Gastrocnemius medialis (tissue), 4 donors: ENCODE results near the gene RCN2. TPM values are rescaled to one million over a fixed set of nuclear protein-coding genes. Genes with fewer than 3 reads are reported as not detected.

ENCODE experiments used
- ATAC-seq, 2 donors: fragments of 150-250 bp; one replicate each; pipeline ENCODE4 v1.9.1; 2016
- DNase-seq, 2 donors: peaks; one replicate each; pipeline ENCODE4 v3.0.0-alpha.2; 2019
- H3K27ac ChIP-seq, 4 donors: fragments of 200-600 bp; sonication (generic); 1 replicate in 1 of 4; 2 replicates in 3 of 4; pipeline ENCODE4 v1.5.1; 2016 to 2018; ENCODE audit warnings: mild to moderate bottlenecking in 2 of 4, moderate library complexity in 1 of 4
- H3K27me3 ChIP-seq, 3 donors: fragments of 200-600 bp; sonication (generic) in 2 of 3; 1 replicate in 1 of 3; 2 replicates in 2 of 3; pipeline versions ENCODE4 v1.5.1 to v1.6.0; 2016 to 2019; ENCODE audit warnings: mild to moderate bottlenecking in 1 of 3, moderate library complexity in 1 of 3
- H3K36me3 ChIP-seq, 2 donors: fragments of 200-600 bp; sonication (generic) in 1 of 2; one replicate each; pipeline ENCODE4 v1.5.1; 2017 to 2018
- H3K4me1 ChIP-seq, 2 donors: fragments of 200-600 bp; sonication (generic) in 1 of 2; one replicate each; pipeline ENCODE4 v1.5.1; 2016 to 2017; ENCODE audit warnings: mild to moderate bottlenecking in 2 of 2
- H3K4me3 ChIP-seq, 4 donors: fragments of 200-600 bp; sonication (generic) in 3 of 4; 1 replicate in 1 of 4; 2 replicates in 3 of 4; pipeline ENCODE4 v1.5.1; 2016 to 2019; ENCODE audit warnings: mild to moderate bottlenecking in 2 of 4
- H3K9me3 ChIP-seq, 3 donors: fragments of 200-600 bp; sonication (generic) in 2 of 3; 1 replicate in 1 of 3; 2 replicates in 2 of 3; pipeline ENCODE4 v1.5.1; 2016 to 2019
- CTCF ChIP-seq, 5 experiments: fragments of 450-650 bp in 3 of 5; fragments of 200-600 bp in 2 of 5; sonication (generic) in 2 of 5; IDR thresholded peaks in 4 of 5; conservative IDR thresholded peaks in 1 of 5; 1 replicate in 4 of 5; 2 replicates in 1 of 5; pipeline ENCODE4 v1.5.1; 2016 to 2019; ENCODE audit warnings: antibody characterized with exemption in 5 of 5, mild to moderate bottlenecking in 3 of 5, moderate library complexity in 3 of 5
- POLR2A ChIP-seq, 2 donors: fragments of 450-650 bp; IDR thresholded peaks; one replicate each; pipeline ENCODE4 v1.6.1; 2017; ENCODE audit warnings: antibody characterized with exemption in 2 of 2, mild to moderate bottlenecking in 2 of 2, moderate library complexity in 2 of 2
- in situ Hi-C, 4 donors: fragments of 200-750 bp; cut with MboI; loops; one replicate each; pipeline versions ENCODE4 v1.15.0 to v1.8.0; 2017; ENCODE audit warnings: low sequenced_read_pairs in 4 of 4
- intact Hi-C: fragments of 100-400 bp; cut with DNase I; formaldehyde crosslinking; loops from one replicate; pipeline ENCODE4 v1.15.1; 2023; ENCODE audit warnings: low total_unique reads
- total RNA-seq, 4 donors: library from RNA; depleted of rRNA; stranded (reverse); fragments of >200 nt; gene quantifications; one replicate each; pipeline versions ENCODE4 v1.1.0 to v1.2.3, GENCODE V29; 2016

The RCN2 gene
- total RNA-seq, 4 donors from 2014 or later = 23.2 to 32.2 (median 30.4) TPM

GRCh38 chr15:76973906-76974305 lies 42.4 kb downstream of the RCN2 start:
- TF ChIP-seq POLR2A (IDR thresholded peaks at IDR 0.05) (no peak), CTCF (IDR thresholded peaks at IDR 0.05 in 4 of 5, conservative IDR thresholded peaks at IDR 0.05 in 1 of 5) (no peak)
- ATAC-seq (no peak), DNase-seq (no peak)
- Histone ChIP-seq H3K36me3 (no peaks in the 10 kb centered on the region), H3K4me1 (peaks cover 8 to 18% of the 10 kb centered on the region in 2 donors), H3K27me3 (no peaks in the 10 kb centered on the region), H3K9me3 (no peaks in the 10 kb centered on the region), H3K4me3 (no peak overlapping the region), H3K27ac (no peak overlapping the region)
- in situ Hi-C loops = no loop called here
- intact Hi-C loops = no loop called here

- Histone ChIP-seq H3K4me3 (no peak overlapping the region), H3K27me3 (no peaks in the 10 kb centered on the region), H3K27ac (no peak overlapping the region), H3K9me3 (no peaks in the 10 kb centered on the region), H3K4me1 (peaks cover 8 to 18% of the 10 kb centered on the region in 2 donors), H3K36me3 (no peaks in the 10 kb centered on the region)
- intact Hi-C loops (no loop called here), in situ Hi-C loops (no loop called here)
- no peak for TF ChIP-seq POLR2A (IDR thresholded peaks at IDR 0.05)
- no peak for TF ChIP-seq CTCF (IDR thresholded peaks at IDR 0.05 in 4 of 5, conservative IDR thresholded peaks at IDR 0.05 in 1 of 5)
- DNase-seq (no peak), ATAC-seq (no peak)
Observed at GRCh38 chr15:76974456-76975036, 43.0 kb downstream of the RCN2 start.

GRCh38 chr15:76976141-76976540 lies 44.6 kb downstream of the RCN2 start:
- peaks cover 8 to 18% of the 10 kb centered on the region in 2 donors for H3K4me1 ChIP-seq
- ATAC-seq = no peak
- no peak for TF ChIP-seq CTCF (IDR thresholded peaks at IDR 0.05 in 4 of 5, conservative IDR thresholded peaks at IDR 0.05 in 1 of 5)

GRCh38 chr15:76976572-76977270 lies 45.2 kb downstream of the RCN2 start:
- no peak overlapping the region for H3K4me3 ChIP-seq
- intact Hi-C loops (no loop called here), in situ Hi-C loops (no loop called here)
- no peaks in the 10 kb centered on the region for H3K36me3 ChIP-seq
- DNase-seq (no peak), ATAC-seq (no peak)
- no peaks in the 10 kb centered on the region for H3K9me3 ChIP-seq
- H3K27ac ChIP-seq = no peak overlapping the region
- no peaks in the 10 kb centered on the region for H3K27me3 ChIP-seq
- peaks cover 8 to 18% of the 10 kb centered on the region in 2 donors for H3K4me1 ChIP-seq
- TF ChIP-seq CTCF (IDR thresholded peaks at IDR 0.05 in 4 of 5, conservative IDR thresholded peaks at IDR 0.05 in 1 of 5) (no peak), POLR2A (IDR thresholded peaks at IDR 0.05) (no peak)

More at GRCh38 chr15:76976141-76976540, 44.6 kb downstream of the RCN2 start:
- no peak overlapping the region for H3K4me3 ChIP-seq
- H3K9me3 ChIP-seq = no peaks in the 10 kb centered on the region
- in situ Hi-C loops = no loop called here
- no peaks in the 10 kb centered on the region for H3K27me3 ChIP-seq
- no peaks in the 10 kb centered on the region for H3K36me3 ChIP-seq
- H3K27ac ChIP-seq = no peak overlapping the region
- intact Hi-C loops = no loop called here
- DNase-seq = no peak
